Measurements from ENCODE around the gene GTF3C5.

GTF3C5 gene

GRCh38 chr9:133050142-133050541, 19.3 kb downstream of the GTF3C5 start:
- H3K4me3 ChIP-seq = no peak overlapping the region
- no peaks in the 10 kb centered on the region for H3K9me3 ChIP-seq (ENCODE audit: low read depth, low read length)
- H3K9ac ChIP-seq (ENCODE audit: insufficient read length) = no peak overlapping the region
- TF ChIP-seq FOXP2 (optimal IDR thresholded peaks at IDR 0.05; ENCODE audit: control extremely low read depth, extremely low read length, insufficient read depth) (no peak), POLR2AphosphoS5 (IDR thresholded peaks at IDR 0.05; ENCODE audit: borderline replicate concordance, low read depth, low read length) (no peak), EZH2 (IDR thresholded peaks at IDR 0.05) (no peak)
- no peak overlapping the region for H3K27ac ChIP-seq
- peaks cover 64% of the 10 kb centered on the region for H3K36me3 ChIP-seq (ENCODE audit: insufficient read depth, low read length)
- DNase-seq (ENCODE audit: low read depth, low spot score) = no peak

- no peak for DNase-seq (ENCODE audit: low read depth, low spot score)
- no peak overlapping the region for H3K4me3 ChIP-seq
- no peaks in the 10 kb centered on the region for H3K9me3 ChIP-seq (ENCODE audit: low read depth, low read length)
- no peak overlapping the region for H3K27ac ChIP-seq
- TF ChIP-seq POLR2AphosphoS5 (IDR thresholded peaks at IDR 0.05; ENCODE audit: borderline replicate concordance, low read depth, low read length) (no peak), FOXP2 (optimal IDR thresholded peaks at IDR 0.05; ENCODE audit: control extremely low read depth, extremely low read length, insufficient read depth) (no peak), EZH2 (IDR thresholded peaks at IDR 0.05) (no peak)
- no peak overlapping the region for H3K9ac ChIP-seq (ENCODE audit: insufficient read length)
- peaks cover 60% of the 10 kb centered on the region for H3K36me3 ChIP-seq (ENCODE audit: insufficient read depth, low read length)
Measured at GRCh38 chr9:133050781-133051180, 20.0 kb downstream of the GTF3C5 start.

- Histone ChIP-seq H3K9ac (ENCODE audit: insufficient read length) (no peak overlapping the region), H3K36me3 (ENCODE audit: insufficient read depth, low read length) (peaks cover 58% of the 10 kb centered on the region), H3K27ac (no peak overlapping the region), H3K9me3 (ENCODE audit: low read depth, low read length) (no peaks in the 10 kb centered on the region), H3K4me3 (no peak overlapping the region)
- TF ChIP-seq FOXP2 (optimal IDR thresholded peaks at IDR 0.05; ENCODE audit: control extremely low read depth, extremely low read length, insufficient read depth) (no peak), EZH2 (IDR thresholded peaks at IDR 0.05) (no peak), POLR2AphosphoS5 (IDR thresholded peaks at IDR 0.05; ENCODE audit: borderline replicate concordance, low read depth, low read length) (no peak)
- no peak for DNase-seq (ENCODE audit: low read depth, low spot score)
Measured at GRCh38 chr9:133051281-133051900, 20.6 kb downstream of the GTF3C5 start.

GRCh38 chr9:133051966-133052539, 21.3 kb downstream of the GTF3C5 start:
- DNase-seq (ENCODE audit: low read depth, low spot score) = no peak
- Histone ChIP-seq H3K4me3 (no peak overlapping the region), H3K9me3 (ENCODE audit: low read depth, low read length) (no peaks in the 10 kb centered on the region), H3K9ac (ENCODE audit: insufficient read length) (no peak overlapping the region), H3K27ac (no peak overlapping the region), H3K36me3 (ENCODE audit: insufficient read depth, low read length) (peaks cover 52% of the 10 kb centered on the region)
- no peak for TF ChIP-seq FOXP2 (optimal IDR thresholded peaks at IDR 0.05; ENCODE audit: control extremely low read depth, extremely low read length, insufficient read depth)

- no peak overlapping the region for H3K27ac ChIP-seq
- H3K9ac ChIP-seq (ENCODE audit: insufficient read length) = no peak overlapping the region
- H3K9me3 ChIP-seq (ENCODE audit: low read depth, low read length) = no peaks in the 10 kb centered on the region
- no peak overlapping the region for H3K4me3 ChIP-seq
- TF ChIP-seq EZH2 (IDR thresholded peaks at IDR 0.05) = no peak
- TF ChIP-seq POLR2AphosphoS5 (IDR thresholded peaks at IDR 0.05; ENCODE audit: borderline replicate concordance, low read depth, low read length) = no peak
- no peak for DNase-seq (ENCODE audit: low read depth, low spot score)
- peaks cover 45% of the 10 kb centered on the region for H3K36me3 ChIP-seq (ENCODE audit: insufficient read depth, low read length)
Measured at GRCh38 chr9:133054194-133054890, 23.5 kb downstream of the GTF3C5 start.

- Histone ChIP-seq H3K36me3 (ENCODE audit: insufficient read depth, low read length) (peaks cover 44% of the 10 kb centered on the region), H3K9ac (ENCODE audit: insufficient read length) (no peak overlapping the region), H3K9me3 (ENCODE audit: low read depth, low read length) (no peaks in the 10 kb centered on the region), H3K27ac (no peak overlapping the region), H3K4me3 (no peak overlapping the region)
- no peak for TF ChIP-seq EZH2 (IDR thresholded peaks at IDR 0.05)
- no peak for TF ChIP-seq POLR2AphosphoS5 (IDR thresholded peaks at IDR 0.05; ENCODE audit: borderline replicate concordance, low read depth, low read length)
- TF ChIP-seq FOXP2 (optimal IDR thresholded peaks at IDR 0.05; ENCODE audit: control extremely low read depth, extremely low read length, insufficient read depth) = no peak
- no peak for DNase-seq (ENCODE audit: low read depth, low spot score)
Measured at GRCh38 chr9:133054966-133055365, 24.2 kb downstream of the GTF3C5 start.

- H3K4me3 ChIP-seq = no peak overlapping the region
- H3K9ac ChIP-seq (ENCODE audit: insufficient read length) = no peak overlapping the region
- TF ChIP-seq POLR2AphosphoS5 (IDR thresholded peaks at IDR 0.05; ENCODE audit: borderline replicate concordance, low read depth, low read length) (no peak), EZH2 (IDR thresholded peaks at IDR 0.05) (no peak), FOXP2 (optimal IDR thresholded peaks at IDR 0.05; ENCODE audit: control extremely low read depth, extremely low read length, insufficient read depth) (no peak)
- no peak for DNase-seq (ENCODE audit: low read depth, low spot score)
- peaks cover 37% of the 10 kb centered on the region for H3K36me3 ChIP-seq (ENCODE audit: insufficient read depth, low read length)
- no peak overlapping the region for H3K27ac ChIP-seq
- H3K9me3 ChIP-seq (ENCODE audit: low read depth, low read length) = no peaks in the 10 kb centered on the region
Measured at GRCh38 chr9:133055788-133056420, 25.1 kb downstream of the GTF3C5 start.

- H3K4me3 ChIP-seq = no peak overlapping the region
- H3K36me3 ChIP-seq (ENCODE audit: insufficient read depth, low read length) = peaks cover 31% of the 10 kb centered on the region
- H3K27ac ChIP-seq = no peak overlapping the region
- H3K9me3 ChIP-seq (ENCODE audit: low read depth, low read length) = no peaks in the 10 kb centered on the region
- TF ChIP-seq POLR2AphosphoS5 (IDR thresholded peaks at IDR 0.05; ENCODE audit: borderline replicate concordance, low read depth, low read length) = no peak
- no peak for DNase-seq (ENCODE audit: low read depth, low spot score)
- H3K9ac ChIP-seq (ENCODE audit: insufficient read length) = no peak overlapping the region
Measured at GRCh38 chr9:133056533-133056932, 25.7 kb downstream of the GTF3C5 start.
